Measurements from ENCODE around the gene ADAMTS17.
"Not testable (repeated sequence)": the region's sequence is repeated elsewhere in the genome, so short reads cannot be mapped to it uniquely, and the experiment has no call there.

ADAMTS17 gene

GRCh38 chr15:100350434-100351226 is 8.9 kb upstream of the ADAMTS17 start:
- Histone ChIP-seq H3K4me2 (ENCODE audit: low read length) (peak overlapping the region; percentile 96), H3K9ac (ENCODE audit: low read depth, low read length) (peak overlapping the region; percentile 86), H3K27me3 (ENCODE audit: control insufficient read depth, insufficient read depth, low read length) (no peaks in the 10 kb centered on the region), H3K36me3 (ENCODE audit: insufficient read depth, low read length) (no peaks in the 10 kb centered on the region), H3K4me1 (ENCODE audit: control insufficient read depth, insufficient read depth, low read length) (peaks cover 10% of the 10 kb centered on the region), H3K9me3 (replicated peaks; ENCODE audit: low read length) (no peaks in the 10 kb centered on the region), H3K4me3 (ENCODE audit: low read length) (peak overlapping the region; percentile 77)

- Histone ChIP-seq H3K4me1 (ENCODE audit: control insufficient read depth, insufficient read depth, low read length) (peaks cover 10% of the 10 kb centered on the region), H3K9ac (ENCODE audit: low read depth, low read length) (peak overlapping the region; percentile 86), H3K4me3 (ENCODE audit: low read length) (peak overlapping the region; percentile 77), H3K4me2 (ENCODE audit: low read length) (peak overlapping the region; percentile 96), H3K36me3 (ENCODE audit: insufficient read depth, low read length) (no peaks in the 10 kb centered on the region), H3K27me3 (ENCODE audit: control insufficient read depth, insufficient read depth, low read length) (no peaks in the 10 kb centered on the region), H3K9me3 (replicated peaks; ENCODE audit: low read length) (no peaks in the 10 kb centered on the region)
Observed at GRCh38 chr15:100349696-100350433, 8.1 kb upstream of the ADAMTS17 start.

DNA sequence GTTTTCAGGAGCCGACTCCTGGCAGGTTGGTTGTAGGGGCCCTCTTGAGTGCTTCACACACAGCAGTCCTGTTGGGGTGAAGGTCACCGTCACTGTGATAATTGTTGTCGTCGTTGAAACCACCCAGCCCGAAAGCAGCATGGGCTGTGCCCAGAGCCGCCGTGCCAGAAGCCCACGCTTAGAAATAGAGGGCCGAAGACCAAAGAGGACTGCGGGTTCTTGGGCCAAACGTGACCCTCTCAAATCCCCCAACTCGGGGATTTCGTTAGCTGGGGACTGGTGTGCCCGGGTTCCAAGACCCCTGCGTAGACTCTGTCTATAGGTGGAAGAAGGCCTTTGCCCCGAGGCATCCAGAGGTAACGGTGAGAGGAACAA is 7.5 kb upstream of the ADAMTS17 start:
- H3K9me3 ChIP-seq (replicated peaks; ENCODE audit: low read length), result no peaks in the 10 kb centered on the region
- H3K27me3 ChIP-seq (ENCODE audit: control insufficient read depth, insufficient read depth, low read length), result no peaks in the 10 kb centered on the region
- H3K36me3 ChIP-seq (ENCODE audit: insufficient read depth, low read length), result no peaks in the 10 kb centered on the region
- H3K4me2 ChIP-seq (ENCODE audit: low read length), result peak overlapping the region; percentile 96
- no peak overlapping the region for H3K9ac ChIP-seq (ENCODE audit: low read depth, low read length)
- H3K4me3 ChIP-seq (ENCODE audit: low read length), result peak overlapping the region; percentile 77
- peaks cover 10% of the 10 kb centered on the region for H3K4me1 ChIP-seq (ENCODE audit: control insufficient read depth, insufficient read depth, low read length)

GRCh38 chr15:100348578-100348977 is 6.8 kb upstream of the ADAMTS17 start:
- Histone ChIP-seq H3K4me3 (ENCODE audit: low read length) (no peak overlapping the region), H3K9me3 (replicated peaks; ENCODE audit: low read length) (no peaks in the 10 kb centered on the region)

GRCh38 chr15:100346866-100347512 is 5.2 kb upstream of the ADAMTS17 start:
- no peak overlapping the region for H3K9ac ChIP-seq (ENCODE audit: low read depth, low read length)
- no peaks in the 10 kb centered on the region for H3K36me3 ChIP-seq (ENCODE audit: insufficient read depth, low read length)
- no peak overlapping the region for H3K4me2 ChIP-seq (ENCODE audit: low read length)
- H3K4me3 ChIP-seq (ENCODE audit: low read length), result no peak overlapping the region
- H3K4me1 ChIP-seq (ENCODE audit: control insufficient read depth, insufficient read depth, low read length), result peaks cover 10% of the 10 kb centered on the region
- H3K27me3 ChIP-seq (ENCODE audit: control insufficient read depth, insufficient read depth, low read length), result peaks cover 14% of the 10 kb centered on the region
- H3K9me3 ChIP-seq (replicated peaks; ENCODE audit: low read length), result no peaks in the 10 kb centered on the region

More at GRCh38 chr15:100348578-100348977, 6.8 kb upstream of the ADAMTS17 start:
- H3K36me3 ChIP-seq (ENCODE audit: insufficient read depth, low read length), result no peaks in the 10 kb centered on the region
- no peak overlapping the region for H3K9ac ChIP-seq (ENCODE audit: low read depth, low read length)
- peaks cover 10% of the 10 kb centered on the region for H3K4me1 ChIP-seq (ENCODE audit: control insufficient read depth, insufficient read depth, low read length)
- H3K4me2 ChIP-seq (ENCODE audit: low read length), result no peak overlapping the region
- H3K27me3 ChIP-seq (ENCODE audit: control insufficient read depth, insufficient read depth, low read length), result peaks cover under 1% of the 10 kb centered on the region

DNA sequence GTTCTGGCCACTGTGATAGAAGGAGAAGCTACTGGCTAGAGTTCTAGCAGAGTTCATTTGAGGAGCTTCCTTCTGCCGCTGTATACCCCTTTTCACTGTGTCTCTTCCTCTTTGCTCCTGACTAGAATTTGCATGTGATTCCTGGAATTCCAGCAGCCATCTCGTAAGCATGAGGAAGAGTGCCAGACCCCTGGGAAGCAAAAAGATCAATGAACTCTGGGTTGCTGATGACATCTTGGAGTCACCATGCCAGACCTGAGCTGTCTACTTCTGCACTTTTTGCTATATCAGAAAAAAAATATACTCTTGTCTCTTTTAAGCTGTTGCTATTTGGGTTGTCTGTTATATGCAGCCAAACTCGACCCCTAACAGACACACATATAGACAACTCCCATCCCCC is 3.7 kb upstream of the ADAMTS17 start:
- Histone ChIP-seq H3K27me3 (ENCODE audit: control insufficient read depth, insufficient read depth, low read length) (peaks cover 19% of the 10 kb centered on the region), H3K4me3 (ENCODE audit: low read length) (no peak overlapping the region), H3K4me1 (ENCODE audit: control insufficient read depth, insufficient read depth, low read length) (peaks cover 10% of the 10 kb centered on the region), H3K9me3 (replicated peaks; ENCODE audit: low read length) (no peaks in the 10 kb centered on the region), H3K9ac (ENCODE audit: low read depth, low read length) (no peak overlapping the region), H3K4me2 (ENCODE audit: low read length) (no peak overlapping the region), H3K36me3 (ENCODE audit: insufficient read depth, low read length) (no peaks in the 10 kb centered on the region)

DNA sequence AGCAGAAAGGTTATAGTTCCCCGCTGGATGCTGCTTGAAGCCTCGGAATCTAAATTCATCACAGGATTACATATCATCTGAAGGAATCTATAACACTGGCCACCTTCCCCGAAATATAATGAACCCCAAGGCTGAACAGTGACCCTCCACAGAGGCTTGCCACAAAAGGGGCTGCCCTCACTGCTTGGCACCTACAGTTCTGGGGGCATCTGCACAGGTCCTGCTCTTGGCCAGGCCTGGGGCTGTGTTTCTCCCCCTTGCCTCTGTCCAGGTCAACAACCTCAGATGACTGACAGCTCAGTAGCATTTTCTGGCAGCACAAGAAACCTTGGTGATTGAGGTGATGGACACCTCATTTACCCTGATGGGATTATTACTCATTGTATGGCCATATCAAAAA is 1.5 kb upstream of the ADAMTS17 start:
- Histone ChIP-seq H3K4me2 (ENCODE audit: low read length) (no peak overlapping the region), H3K4me3 (ENCODE audit: low read length) (no peak overlapping the region), H3K9me3 (replicated peaks; ENCODE audit: low read length) (no peaks in the 10 kb centered on the region), H3K36me3 (ENCODE audit: insufficient read depth, low read length) (no peaks in the 10 kb centered on the region), H3K9ac (ENCODE audit: low read depth, low read length) (no peak overlapping the region), H3K27me3 (ENCODE audit: control insufficient read depth, insufficient read depth, low read length) (peaks cover 28% of the 10 kb centered on the region), H3K4me1 (ENCODE audit: control insufficient read depth, insufficient read depth, low read length) (peaks cover 4% of the 10 kb centered on the region)

DNA sequence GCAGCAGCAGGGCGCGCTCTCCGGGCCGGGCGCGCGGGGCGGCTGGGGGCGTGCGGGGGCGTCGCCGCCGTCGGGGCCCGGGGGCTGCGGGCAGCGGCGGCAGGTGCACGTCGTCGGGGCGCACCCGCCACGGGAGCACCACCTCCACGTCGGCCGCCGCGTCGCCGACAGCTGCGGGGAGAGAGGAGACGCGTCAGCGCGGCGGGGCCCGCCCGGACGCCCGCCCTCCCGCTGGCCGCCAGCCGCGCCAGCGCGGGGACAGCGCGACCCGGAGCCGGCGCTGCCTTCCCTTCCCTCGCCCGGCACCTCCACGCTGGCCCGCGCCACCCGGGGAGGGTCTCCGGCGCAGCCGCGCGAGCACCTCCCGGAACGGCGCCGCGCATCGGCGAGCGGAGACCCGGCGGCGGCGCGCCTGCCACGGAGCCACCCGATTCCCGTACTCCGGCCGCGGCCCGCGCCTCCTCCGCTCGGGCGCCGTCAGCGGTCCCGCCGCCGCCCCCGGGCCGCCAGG is 481 bp downstream of the ADAMTS17 start:
- H3K9ac ChIP-seq (ENCODE audit: low read depth, low read length), result no peak overlapping the region
- H3K4me1 ChIP-seq (ENCODE audit: control insufficient read depth, insufficient read depth, low read length), result peaks cover 4% of the 10 kb centered on the region
- peak overlapping the region; percentile 70 for H3K4me3 ChIP-seq (ENCODE audit: low read length)

DNA sequence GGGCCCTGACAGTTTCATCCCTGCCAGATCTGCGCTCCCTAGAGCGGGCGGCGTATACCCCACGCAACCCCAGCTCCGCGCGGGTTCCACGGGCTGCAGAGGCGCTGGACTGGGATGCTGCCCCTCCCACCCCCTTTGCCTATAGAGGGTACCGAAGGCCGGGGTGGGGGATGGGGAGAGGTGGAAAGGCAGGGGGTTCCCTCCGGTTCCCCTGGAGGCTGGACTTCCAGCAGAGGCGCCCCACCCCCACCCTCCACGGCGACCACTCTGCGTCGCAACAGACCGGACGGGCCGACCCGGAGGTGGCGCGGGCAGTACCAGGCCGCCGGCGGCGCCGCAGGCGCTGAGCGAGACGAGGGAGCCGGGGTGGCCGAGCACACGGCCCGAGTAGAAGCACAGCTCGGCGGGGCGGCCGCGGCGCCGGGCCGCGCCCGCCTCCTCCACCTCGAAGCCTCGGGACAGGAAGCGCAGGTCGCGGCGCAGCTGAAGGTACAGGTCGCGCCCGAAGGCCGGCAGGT is 995 bp downstream of the ADAMTS17 start:
- no peak overlapping the region for H3K4me3 ChIP-seq (ENCODE audit: low read length)
- H3K9ac ChIP-seq (ENCODE audit: low read depth, low read length), result no peak overlapping the region
- no peaks in the 10 kb centered on the region for H3K36me3 ChIP-seq (ENCODE audit: insufficient read depth, low read length)
- H3K4me2 ChIP-seq (ENCODE audit: low read length), result no peak overlapping the region
- peaks cover 31% of the 10 kb centered on the region for H3K27me3 ChIP-seq (ENCODE audit: control insufficient read depth, insufficient read depth, low read length)
- H3K4me1 ChIP-seq (ENCODE audit: control insufficient read depth, insufficient read depth, low read length), result peaks cover 4% of the 10 kb centered on the region
- H3K9me3 ChIP-seq (replicated peaks; ENCODE audit: low read length), result no peaks in the 10 kb centered on the region

More for the DNA sequence above, 481 bp downstream of the ADAMTS17 start:
- H3K4me2 ChIP-seq (ENCODE audit: low read length), result peak overlapping the region; percentile 93
- H3K27me3 ChIP-seq (ENCODE audit: control insufficient read depth, insufficient read depth, low read length), result peaks cover 31% of the 10 kb centered on the region
- H3K9me3 ChIP-seq (replicated peaks; ENCODE audit: low read length), result no peaks in the 10 kb centered on the region
- no peaks in the 10 kb centered on the region for H3K36me3 ChIP-seq (ENCODE audit: insufficient read depth, low read length)

DNA sequence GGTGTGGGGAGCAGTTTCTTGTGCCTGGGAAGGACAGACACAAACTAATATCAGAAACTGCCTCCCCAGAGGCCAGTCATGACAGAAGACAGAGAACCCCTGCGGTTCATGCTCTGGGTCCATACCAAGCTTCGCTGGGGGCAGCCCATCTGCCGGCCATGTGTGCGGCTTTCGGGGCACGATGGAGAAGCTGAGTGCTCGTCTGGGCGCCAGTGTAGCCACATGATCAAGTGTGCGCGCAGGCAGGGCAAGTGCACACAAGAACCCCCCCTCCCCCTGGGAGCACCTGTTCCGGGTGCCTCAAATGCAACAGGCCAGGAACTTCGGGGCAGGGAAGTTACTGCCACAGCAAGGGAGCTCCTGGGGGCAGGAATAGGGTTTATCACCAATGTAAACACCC is 1.8 kb downstream of the ADAMTS17 start:
- Histone ChIP-seq H3K27me3 (ENCODE audit: control insufficient read depth, insufficient read depth, low read length) (peaks cover 31% of the 10 kb centered on the region), H3K9ac (ENCODE audit: low read depth, low read length) (no peak overlapping the region), H3K36me3 (ENCODE audit: insufficient read depth, low read length) (no peaks in the 10 kb centered on the region), H3K4me3 (ENCODE audit: low read length) (no peak overlapping the region), H3K9me3 (replicated peaks; ENCODE audit: low read length) (no peaks in the 10 kb centered on the region), H3K4me2 (ENCODE audit: low read length) (no peak overlapping the region), H3K4me1 (ENCODE audit: control insufficient read depth, insufficient read depth, low read length) (peaks cover 4% of the 10 kb centered on the region)

DNA sequence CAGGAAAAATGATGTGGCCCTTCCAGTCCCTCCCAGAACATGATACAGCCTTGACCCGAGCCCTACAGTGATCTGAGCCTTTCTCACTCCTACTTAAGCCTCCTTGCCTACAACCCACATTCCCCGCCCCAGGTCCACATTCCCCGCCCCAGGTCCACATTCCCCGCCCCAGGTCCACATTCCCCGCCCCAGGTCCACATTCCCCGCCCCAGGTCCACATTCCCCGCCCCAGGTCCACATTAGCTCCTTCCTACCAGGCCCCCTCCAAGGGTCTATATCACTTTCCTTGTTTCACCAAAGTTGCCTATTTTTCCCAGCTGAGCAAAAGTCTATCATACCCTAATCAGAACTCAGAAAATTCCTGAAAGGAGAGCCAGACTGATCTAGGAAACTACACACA is 2.3 kb downstream of the ADAMTS17 start:
- H3K4me1 ChIP-seq (ENCODE audit: control insufficient read depth, insufficient read depth, low read length); H3K36me3 ChIP-seq (ENCODE audit: insufficient read depth, low read length); H3K9ac ChIP-seq (ENCODE audit: low read depth, low read length); H3K9me3 ChIP-seq (replicated peaks; ENCODE audit: low read length); H3K4me2 ChIP-seq (ENCODE audit: low read length); H3K4me3 ChIP-seq (ENCODE audit: low read length): not testable (repeated sequence)
- H3K27me3 ChIP-seq (ENCODE audit: control insufficient read depth, insufficient read depth, low read length), result peaks cover 31% of the 10 kb centered on the region

All from skeletal muscle satellite cell (primary cell).